Esophagus squamous epithelium (tissue), 5 donors: ENCODE measurements around the gene ASB5. TPM values are rescaled to one million over a fixed set of nuclear protein-coding genes. Genes with fewer than 3 reads are reported as not detected.

Experiments used
- DNase-seq: peaks from one replicate; lab custom pipeline; 2025; lab: John Stamatoyannopoulos, UW
- H3K27ac ChIP-seq, 4 donors: fragments of 200-600 bp; sonication (generic); one replicate each; pipeline ENCODE4 v1.5.1; 2016 to 2019; ENCODE audit warnings: mild to moderate bottlenecking in 1 of 4
- H3K27me3 ChIP-seq, 4 donors: fragments of 200-600 bp; sonication (generic); 1 replicate in 3 of 4; 2 replicates in 1 of 4; pipeline versions ENCODE4 v1.5.1 to v1.6.0; 2017 to 2021; ENCODE audit warnings: antibody characterized with exemption in 1 of 4
- H3K36me3 ChIP-seq, 3 donors: fragments of 200-600 bp; sonication (generic); one replicate each; pipeline ENCODE4 v1.5.1; 2016 to 2019
- H3K4me1 ChIP-seq, 3 donors: fragments of 200-600 bp; sonication (generic); one replicate each; pipeline ENCODE4 v1.5.1; 2017 to 2019
- H3K4me3 ChIP-seq, 4 donors: fragments of 200-600 bp; sonication (generic); 1 replicate in 3 of 4; 2 replicates in 1 of 4; pipeline ENCODE4 v1.5.1; 2016 to 2019; ENCODE audit warnings: mild to moderate bottlenecking in 2 of 4, moderate library complexity in 1 of 4
- H3K9me3 ChIP-seq, 3 donors: fragments of 200-600 bp; sonication (generic); one replicate each; pipeline ENCODE4 v1.5.1; 2016 to 2019
- POLR2A ChIP-seq, 4 donors: fragments of 450-650 bp; IDR thresholded peaks; one replicate each; pipeline ENCODE4 v1.6.1; 2017; ENCODE audit warnings: antibody characterized with exemption in 4 of 4, mild to moderate bottlenecking in 4 of 4, moderate library complexity in 3 of 4
- WGBS, 2 donors: methylation state at CpG; one replicate each; pipeline ENCODE4 v1.1.5; 2018; 5-methylcytosine and 5-hydroxymethylcytosine counted together
- intact Hi-C: fragments of 100-400 bp; cut with DNase I; formaldehyde crosslinking; loops from one replicate; pipeline ENCODE4 v1.15.0; 2022
- total RNA-seq, 4 donors: library from RNA; depleted of rRNA; stranded (reverse); fragments of >200 nt; gene quantifications; one replicate each; pipeline ENCODE4 v1.1.0, GENCODE V29; 2016
- TF ChIP-seq, protein P1 (sequence below), 6 experiments: fragments of 450-650 bp in 4 of 6; fragments of 200-600 bp in 2 of 6; sonication (generic) in 2 of 6; IDR thresholded peaks; one replicate each; pipeline ENCODE4 v1.5.1; 2016 to 2019; ENCODE audit warnings: antibody characterized with exemption in 6 of 6, mild to moderate bottlenecking in 4 of 6, moderate library complexity in 4 of 6
- donor health status: DM: yes; HTN: yes; CAD: no.

ASB5 gene
- total RNA-seq, 4 donors from 2014 or later: 0.13 to 4.0 (median 0.24) TPM

DNA sequence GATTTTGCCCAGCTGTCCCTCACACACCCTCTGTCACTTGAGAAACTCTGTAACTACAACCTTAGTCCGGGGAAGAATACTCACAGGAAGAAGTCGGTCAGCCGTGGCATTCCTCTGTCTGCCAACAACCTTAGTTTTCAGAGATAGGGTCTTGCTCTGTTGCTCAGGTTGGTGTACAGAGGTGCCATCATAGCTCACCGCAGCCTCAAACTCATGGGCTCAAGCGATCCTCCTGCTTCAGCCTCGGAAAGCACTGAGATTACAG lies 38.6 kb upstream of the ASB5 start:
- WGBS, 2 donors: 56 to 81% methylated on average over 3 to 6 of the region's 6 CpGs
- no peak overlapping the region for H3K4me3 ChIP-seq
- no peaks in the 10 kb centered on the region for H3K9me3 ChIP-seq
- H3K27ac ChIP-seq: no peak overlapping the region
- H3K4me1 ChIP-seq: no peaks in the 10 kb centered on the region
- no peak for DNase-seq
- H3K36me3 ChIP-seq: no peaks in the 10 kb centered on the region
- peaks cover 0 to 5% (median 0%) of the 10 kb centered on the region in 4 donors for H3K27me3 ChIP-seq
- intact Hi-C loops: no loop called here
- TF ChIP-seq, protein P1, sequence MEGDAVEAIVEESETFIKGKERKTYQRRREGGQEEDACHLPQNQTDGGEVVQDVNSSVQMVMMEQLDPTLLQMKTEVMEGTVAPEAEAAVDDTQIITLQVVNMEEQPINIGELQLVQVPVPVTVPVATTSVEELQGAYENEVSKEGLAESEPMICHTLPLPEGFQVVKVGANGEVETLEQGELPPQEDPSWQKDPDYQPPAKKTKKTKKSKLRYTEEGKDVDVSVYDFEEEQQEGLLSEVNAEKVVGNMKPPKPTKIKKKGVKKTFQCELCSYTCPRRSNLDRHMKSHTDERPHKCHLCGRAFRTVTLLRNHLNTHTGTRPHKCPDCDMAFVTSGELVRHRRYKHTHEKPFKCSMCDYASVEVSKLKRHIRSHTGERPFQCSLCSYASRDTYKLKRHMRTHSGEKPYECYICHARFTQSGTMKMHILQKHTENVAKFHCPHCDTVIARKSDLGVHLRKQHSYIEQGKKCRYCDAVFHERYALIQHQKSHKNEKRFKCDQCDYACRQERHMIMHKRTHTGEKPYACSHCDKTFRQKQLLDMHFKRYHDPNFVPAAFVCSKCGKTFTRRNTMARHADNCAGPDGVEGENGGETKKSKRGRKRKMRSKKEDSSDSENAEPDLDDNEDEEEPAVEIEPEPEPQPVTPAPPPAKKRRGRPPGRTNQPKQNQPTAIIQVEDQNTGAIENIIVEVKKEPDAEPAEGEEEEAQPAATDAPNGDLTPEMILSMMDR (IDR thresholded peaks at IDR 0.05): no peak
- TF ChIP-seq POLR2A (IDR thresholded peaks at IDR 0.05): no peak

DNA sequence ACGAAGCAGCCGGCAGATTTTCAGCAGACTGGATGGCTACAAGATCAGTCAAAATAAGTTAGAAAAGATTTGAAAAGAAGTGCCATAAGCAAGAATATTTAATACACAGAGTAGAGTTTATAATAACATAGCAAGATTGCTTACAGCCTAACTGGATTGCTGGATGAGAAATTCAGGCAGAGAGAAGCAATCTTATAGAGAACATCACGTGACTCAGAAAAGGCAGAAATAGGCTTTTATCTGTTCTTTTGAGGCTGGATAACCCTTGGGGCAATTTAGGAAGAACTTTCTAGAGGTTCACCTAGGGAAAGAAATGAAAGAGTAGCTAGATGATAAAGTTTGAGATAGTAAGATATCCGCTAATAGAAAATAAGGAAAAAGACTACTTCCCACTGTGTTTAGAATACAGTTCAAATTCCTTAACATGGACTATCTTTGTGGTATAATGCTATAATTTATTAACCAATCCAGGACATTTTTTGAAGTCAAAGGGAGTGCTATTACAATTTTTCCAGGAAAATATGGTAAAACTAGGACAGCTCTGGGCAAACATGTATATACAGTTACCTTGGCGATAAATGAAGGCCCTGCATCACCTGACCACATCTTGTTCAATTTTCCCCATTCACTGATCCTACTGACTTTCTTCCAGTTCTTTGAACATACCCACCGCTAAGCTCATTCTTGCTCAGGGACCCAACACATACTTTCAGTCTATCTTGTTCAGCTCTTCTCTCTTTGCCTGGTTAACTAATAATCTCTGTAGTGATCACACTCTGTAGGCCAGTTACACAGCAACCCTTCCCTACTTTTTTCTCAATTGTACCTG lies 38.0 kb upstream of the ASB5 start:
- Histone ChIP-seq H3K4me3 (no peak overlapping the region), H3K27me3 (peaks cover 0 to 5% (median 0%) of the 10 kb centered on the region in 4 donors), H3K27ac (no peak overlapping the region), H3K36me3 (no peaks in the 10 kb centered on the region), H3K9me3 (no peaks in the 10 kb centered on the region), H3K4me1 (no peaks in the 10 kb centered on the region)
- WGBS, 2 donors: 70 to 90% methylated on average over 6 of the region's 6 CpGs
- TF ChIP-seq, protein P1 (IDR thresholded peaks at IDR 0.05): no peak
- TF ChIP-seq POLR2A (IDR thresholded peaks at IDR 0.05): no peak
- intact Hi-C loops: no loop called here
- no peak for DNase-seq

- no peaks in the 10 kb centered on the region for H3K4me1 ChIP-seq
- 25 to 39% methylated on average over 1 of the region's 1 CpG for WGBS, 2 donors
- no peak overlapping the region for H3K4me3 ChIP-seq
- peaks cover 0 to 5% (median 0%) of the 10 kb centered on the region in 4 donors for H3K27me3 ChIP-seq
- intact Hi-C loops: no loop called here
- no peaks in the 10 kb centered on the region for H3K9me3 ChIP-seq
- H3K36me3 ChIP-seq: no peaks in the 10 kb centered on the region
- no peak overlapping the region for H3K27ac ChIP-seq
- no peak for DNase-seq
- TF ChIP-seq, protein P1 (IDR thresholded peaks at IDR 0.05): no peak
- no peak for TF ChIP-seq POLR2A (IDR thresholded peaks at IDR 0.05)
Observed at GRCh38 chr4:176303938-176304337, 34.9 kb upstream of the ASB5 start.

DNA sequence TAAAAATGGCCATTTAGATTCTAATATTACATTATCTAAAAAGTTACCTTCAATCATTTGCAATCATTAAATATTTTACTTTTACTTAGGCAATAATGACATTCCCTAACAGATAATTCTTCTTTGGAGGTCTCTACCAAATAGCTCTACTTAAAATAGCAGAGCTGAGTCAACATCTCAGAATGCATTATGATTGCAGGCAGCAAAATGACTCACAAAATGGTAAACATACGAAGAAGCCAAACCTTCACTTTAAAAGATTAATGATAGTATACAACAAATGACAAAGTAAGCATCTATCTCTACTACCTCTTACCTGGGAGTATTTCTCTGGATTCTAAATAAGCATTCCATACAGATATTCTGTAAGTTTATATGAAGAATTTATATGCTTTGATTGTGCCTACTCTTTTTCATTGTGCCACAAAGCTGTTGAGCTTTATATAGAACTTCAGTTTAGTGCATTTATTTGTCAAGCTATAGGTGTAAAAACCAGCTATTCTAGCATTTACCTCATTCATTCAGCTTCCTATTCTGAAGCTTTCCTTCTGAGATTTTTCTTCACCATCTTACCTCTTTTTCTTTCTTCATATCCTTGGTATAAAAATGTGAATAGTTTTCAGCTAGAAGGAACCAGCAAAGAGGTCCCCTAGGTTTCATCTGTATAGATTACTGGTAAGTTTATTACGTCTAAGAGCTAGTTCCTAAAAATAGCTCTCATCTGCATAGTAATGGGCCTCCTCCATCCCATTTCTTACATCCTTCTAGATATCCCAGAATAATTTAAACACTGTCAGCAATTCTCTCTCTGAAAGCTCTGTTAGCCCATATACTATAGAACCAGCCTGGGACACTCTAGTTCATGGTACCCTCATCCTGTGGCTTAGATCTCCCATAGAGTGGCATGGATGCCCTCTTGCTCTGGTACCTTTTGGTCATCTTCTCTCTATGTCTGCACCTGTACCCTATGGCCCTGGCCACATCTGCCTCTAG lies 33.6 kb upstream of the ASB5 start:
- H3K4me3 ChIP-seq: no peak overlapping the region
- no peak overlapping the region for H3K27ac ChIP-seq
- H3K36me3 ChIP-seq: no peaks in the 10 kb centered on the region
- H3K27me3 ChIP-seq: no peaks in the 10 kb centered on the region
- WGBS, 2 donors: 36 to 46% methylated on average over 2 of the region's 2 CpGs
- TF ChIP-seq POLR2A (IDR thresholded peaks at IDR 0.05): no peak
- TF ChIP-seq, protein P1 (IDR thresholded peaks at IDR 0.05): no peak
- intact Hi-C loops: no loop called here
- DNase-seq: no peak
- no peaks in the 10 kb centered on the region for H3K4me1 ChIP-seq
- no peaks in the 10 kb centered on the region for H3K9me3 ChIP-seq

DNA sequence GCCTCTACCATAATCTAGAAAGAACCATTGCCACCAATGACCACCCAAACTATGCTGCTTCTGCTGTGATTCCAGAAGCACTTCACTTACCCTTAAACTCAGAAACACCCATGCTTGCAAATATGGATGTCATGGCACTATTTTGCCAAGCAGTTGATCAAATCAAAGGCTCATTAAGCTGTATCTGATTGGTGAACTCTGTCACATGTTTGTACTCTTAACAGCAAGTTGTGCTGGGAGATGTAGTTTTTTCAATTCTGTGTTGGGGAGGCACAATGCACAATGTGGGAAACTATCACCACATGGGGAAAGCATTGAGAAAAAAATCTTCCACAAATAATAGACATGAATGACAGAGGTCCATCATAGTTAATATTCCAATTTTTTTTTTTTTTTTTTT lies 31.5 kb upstream of the ASB5 start:
- Histone ChIP-seq H3K36me3 (no peaks in the 10 kb centered on the region), H3K27ac (no peak overlapping the region), H3K9me3 (no peaks in the 10 kb centered on the region), H3K4me3 (no peak overlapping the region), H3K4me1 (no peaks in the 10 kb centered on the region), H3K27me3 (no peaks in the 10 kb centered on the region)
- no peak for TF ChIP-seq POLR2A (IDR thresholded peaks at IDR 0.05)
- TF ChIP-seq, protein P1 (IDR thresholded peaks at IDR 0.05): no peak
- no peak for DNase-seq
- intact Hi-C loops: no loop called here
